NCI-H2227 treated with DMSO at 0.1 percent for 48 hours (cell line): ENCODE data around the gene ZXDC.

Experiments
- DNase-seq: peaks from one replicate; lab custom pipeline; 2025; lab: John Stamatoyannopoulos, UW

ZXDC gene, protein sequence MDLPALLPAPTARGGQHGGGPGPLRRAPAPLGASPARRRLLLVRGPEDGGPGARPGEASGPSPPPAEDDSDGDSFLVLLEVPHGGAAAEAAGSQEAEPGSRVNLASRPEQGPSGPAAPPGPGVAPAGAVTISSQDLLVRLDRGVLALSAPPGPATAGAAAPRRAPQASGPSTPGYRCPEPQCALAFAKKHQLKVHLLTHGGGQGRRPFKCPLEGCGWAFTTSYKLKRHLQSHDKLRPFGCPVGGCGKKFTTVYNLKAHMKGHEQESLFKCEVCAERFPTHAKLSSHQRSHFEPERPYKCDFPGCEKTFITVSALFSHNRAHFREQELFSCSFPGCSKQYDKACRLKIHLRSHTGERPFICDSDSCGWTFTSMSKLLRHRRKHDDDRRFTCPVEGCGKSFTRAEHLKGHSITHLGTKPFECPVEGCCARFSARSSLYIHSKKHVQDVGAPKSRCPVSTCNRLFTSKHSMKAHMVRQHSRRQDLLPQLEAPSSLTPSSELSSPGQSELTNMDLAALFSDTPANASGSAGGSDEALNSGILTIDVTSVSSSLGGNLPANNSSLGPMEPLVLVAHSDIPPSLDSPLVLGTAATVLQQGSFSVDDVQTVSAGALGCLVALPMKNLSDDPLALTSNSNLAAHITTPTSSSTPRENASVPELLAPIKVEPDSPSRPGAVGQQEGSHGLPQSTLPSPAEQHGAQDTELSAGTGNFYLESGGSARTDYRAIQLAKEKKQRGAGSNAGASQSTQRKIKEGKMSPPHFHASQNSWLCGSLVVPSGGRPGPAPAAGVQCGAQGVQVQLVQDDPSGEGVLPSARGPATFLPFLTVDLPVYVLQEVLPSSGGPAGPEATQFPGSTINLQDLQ

DNA sequence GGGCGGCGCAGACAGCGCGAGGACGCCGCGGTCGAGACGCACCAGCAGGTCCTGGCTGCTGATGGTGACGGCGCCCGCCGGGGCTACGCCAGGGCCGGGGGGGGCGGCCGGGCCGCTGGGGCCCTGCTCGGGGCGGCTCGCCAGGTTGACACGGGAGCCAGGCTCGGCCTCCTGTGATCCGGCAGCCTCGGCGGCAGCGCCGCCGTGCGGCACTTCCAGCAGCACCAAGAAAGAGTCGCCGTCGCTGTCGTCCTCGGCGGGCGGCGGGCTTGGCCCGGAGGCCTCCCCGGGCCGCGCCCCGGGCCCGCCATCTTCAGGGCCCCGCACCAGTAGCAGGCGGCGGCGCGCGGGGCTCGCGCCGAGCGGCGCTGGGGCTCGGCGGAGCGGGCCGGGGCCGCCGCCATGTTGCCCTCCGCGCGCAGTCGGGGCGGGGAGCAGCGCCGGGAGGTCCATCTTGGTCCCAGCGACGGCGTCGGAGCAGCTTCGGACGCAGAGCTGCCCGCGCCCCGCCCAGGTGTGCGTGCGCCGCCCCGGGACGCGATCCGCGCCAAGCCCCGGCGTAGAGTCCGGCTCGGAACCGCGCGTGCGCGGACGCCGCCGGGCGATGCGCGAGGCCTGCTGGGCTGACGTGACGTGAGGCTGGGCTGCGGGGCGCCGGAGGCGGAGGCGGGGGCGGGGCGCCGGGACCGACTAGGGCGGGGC is at the start of gene ZXDC:
Gene ZXDC, minus strand, starts transcription at position 479 of the 702 bp plus-strand sequence. Its CDS starts 26 bp downstream, at position 453.
- peak; percentile 80 for DNase-seq

DNA sequence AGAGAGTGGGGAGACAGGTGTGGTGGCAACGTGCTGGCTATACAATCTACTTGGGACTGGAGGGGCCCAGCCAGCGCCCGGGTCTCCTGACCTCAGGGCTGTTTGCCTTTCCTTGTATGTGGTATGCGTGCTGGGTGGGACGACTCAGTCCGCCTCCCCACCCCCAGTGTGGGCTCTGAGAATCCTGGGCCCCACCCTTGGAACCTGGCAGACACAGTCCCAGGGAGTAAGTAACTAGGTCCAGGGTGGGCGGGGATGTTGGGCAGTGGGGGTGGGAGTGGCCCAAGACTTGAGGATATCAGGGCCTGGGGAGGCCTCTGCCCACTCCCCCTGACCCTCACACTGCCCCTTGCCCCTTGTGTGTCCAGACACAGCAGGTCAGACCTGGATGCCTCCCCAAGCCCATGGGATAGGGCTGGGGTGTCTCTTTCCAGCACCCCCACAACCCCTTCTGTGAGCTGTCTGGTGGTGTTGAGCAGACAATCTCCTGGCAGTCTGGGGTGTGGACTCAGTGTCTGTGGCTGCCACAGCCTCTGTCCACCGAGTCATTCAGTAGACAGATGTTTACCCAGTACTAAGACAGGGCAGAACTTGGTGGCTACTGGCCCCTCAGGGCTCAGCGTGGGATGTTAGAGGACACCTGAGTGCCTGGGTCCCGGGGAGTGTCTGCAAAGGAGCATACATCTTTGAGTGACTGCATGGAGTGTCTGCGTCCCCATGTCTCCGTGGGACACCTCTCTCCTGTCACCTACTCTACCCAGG is 49.6 kb upstream of the ZXDC start:
- no peak for DNase-seq

DNA sequence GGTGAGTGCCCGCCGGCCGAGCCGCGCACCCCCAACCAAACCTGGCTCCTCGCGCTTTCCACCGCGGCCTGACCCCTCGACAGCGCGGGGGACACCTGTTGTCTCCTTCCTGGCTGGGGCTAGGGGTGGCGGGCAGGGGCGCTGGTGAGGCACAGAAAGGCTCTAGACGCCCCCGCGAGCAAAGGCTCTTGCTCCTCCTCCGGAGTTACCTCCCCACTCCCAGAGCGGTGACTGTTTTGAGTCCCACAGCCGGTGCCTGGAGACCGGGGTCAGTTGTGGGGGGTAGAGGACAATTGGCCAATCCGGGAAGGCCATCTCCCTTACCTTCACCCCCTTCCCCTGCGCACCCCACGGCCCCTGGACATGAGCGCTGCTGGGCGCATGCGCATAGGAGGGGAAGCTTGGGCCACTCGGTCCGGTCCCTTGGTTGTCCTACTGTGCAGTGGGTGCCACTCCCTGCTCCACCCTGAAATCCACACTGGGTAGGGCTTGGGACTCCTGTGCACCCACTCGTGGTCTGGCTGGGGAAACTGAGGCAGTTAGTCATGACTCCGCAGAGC is 48.8 kb upstream of the ZXDC start:
- DNase-seq = peak; percentile 18

DNA sequence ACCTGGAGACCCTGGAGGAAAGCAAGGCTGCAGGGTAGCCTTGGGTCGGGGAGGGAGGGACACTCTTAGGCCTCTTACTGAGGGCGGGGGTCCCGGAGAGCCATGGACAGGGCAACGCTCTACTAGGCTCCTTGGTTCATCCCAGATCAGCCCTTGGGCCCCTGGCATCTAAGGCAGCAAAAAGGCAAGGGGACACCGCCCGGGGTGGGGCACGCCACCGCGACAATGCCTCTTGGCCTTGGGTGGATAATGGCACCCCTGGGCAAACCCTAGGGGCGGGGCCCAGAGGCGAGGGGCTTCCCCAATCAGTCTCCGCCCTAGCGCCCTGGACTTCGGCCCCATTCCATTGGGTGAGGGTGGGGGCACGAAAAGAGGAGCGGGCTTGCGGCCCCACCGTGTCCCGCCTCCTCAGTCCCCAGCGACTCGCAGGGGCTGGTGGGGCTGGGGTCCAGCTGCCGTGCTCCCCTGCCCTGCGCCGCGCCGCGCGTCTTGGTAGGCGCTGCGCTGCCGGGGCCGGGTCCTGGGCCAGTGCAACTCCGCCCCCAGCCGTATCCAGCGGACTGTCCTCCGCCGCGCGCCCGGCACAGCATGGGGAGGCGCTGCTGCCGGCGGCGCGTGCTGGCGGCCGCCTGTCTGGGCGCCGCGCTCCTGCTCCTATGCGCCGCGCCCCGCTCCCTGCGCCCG is 48.2 kb upstream of the ZXDC start, which contains the start of gene CHST13:
Gene CHST13, plus strand, starts transcription at position 411 of the 684 bp plus-strand sequence. Its CDS starts 178 bp downstream, at position 589.
- DNase-seq = peak; percentile 34

DNA sequence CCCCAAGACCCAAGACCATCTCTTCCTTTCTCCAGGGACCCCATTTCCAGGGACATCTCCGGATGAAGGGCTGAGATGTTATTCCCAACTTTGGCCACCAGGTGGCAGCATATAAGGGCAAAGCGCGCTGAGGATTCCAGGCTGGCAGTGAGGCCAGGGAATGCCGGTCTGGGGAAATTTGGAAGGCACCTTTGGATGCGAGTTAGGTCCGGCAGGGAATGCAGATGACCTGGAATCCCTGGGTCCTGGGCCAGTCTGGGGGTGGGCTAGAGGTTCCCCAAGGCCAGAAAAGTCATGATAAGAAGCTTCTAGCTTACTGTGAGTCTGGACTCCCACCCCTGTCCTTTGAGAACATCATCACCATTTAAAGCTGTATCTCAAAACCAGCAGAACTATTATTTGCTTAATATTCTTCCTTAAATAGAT is 46.7 kb upstream of the ZXDC start:
- DNase-seq = peak; percentile 13

DNA sequence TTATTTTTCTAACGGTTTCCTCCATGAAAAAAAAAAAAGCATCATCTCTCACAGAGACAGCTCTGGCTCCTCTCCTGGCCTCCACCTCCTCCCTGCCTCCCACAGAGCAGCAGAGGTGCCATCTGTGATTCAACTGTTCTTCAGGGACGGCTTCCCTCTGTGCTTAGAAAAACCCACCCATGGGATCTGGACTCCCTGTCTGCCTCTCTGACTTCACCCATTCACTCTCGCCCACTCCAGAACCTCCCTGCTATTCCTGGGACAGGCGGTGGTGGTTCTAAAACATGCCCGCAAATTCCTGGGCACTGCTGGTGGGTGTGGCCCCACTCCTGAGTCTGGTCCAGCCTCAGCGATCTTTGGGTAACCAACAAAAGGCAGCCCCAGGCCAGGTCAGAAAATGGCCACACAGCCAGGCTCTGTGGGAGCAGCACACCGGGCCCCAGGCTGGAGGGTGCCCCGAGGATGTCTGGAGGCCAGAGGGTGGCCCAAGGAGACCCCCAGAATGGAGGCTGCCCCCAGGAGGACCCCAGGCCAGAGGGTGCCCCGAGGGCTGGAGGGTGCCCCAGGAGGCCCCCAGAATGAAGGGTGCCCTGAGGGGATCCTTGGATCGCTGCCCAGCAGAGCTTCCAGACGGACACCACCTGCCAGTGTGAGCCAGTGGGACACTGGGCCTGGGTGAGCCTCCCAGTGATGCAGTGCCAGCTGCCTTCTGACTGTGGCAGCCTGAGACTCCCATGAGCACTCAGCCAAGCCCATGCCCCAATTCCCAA is 45.6 kb upstream of the ZXDC start:
- no peak for DNase-seq

DNA sequence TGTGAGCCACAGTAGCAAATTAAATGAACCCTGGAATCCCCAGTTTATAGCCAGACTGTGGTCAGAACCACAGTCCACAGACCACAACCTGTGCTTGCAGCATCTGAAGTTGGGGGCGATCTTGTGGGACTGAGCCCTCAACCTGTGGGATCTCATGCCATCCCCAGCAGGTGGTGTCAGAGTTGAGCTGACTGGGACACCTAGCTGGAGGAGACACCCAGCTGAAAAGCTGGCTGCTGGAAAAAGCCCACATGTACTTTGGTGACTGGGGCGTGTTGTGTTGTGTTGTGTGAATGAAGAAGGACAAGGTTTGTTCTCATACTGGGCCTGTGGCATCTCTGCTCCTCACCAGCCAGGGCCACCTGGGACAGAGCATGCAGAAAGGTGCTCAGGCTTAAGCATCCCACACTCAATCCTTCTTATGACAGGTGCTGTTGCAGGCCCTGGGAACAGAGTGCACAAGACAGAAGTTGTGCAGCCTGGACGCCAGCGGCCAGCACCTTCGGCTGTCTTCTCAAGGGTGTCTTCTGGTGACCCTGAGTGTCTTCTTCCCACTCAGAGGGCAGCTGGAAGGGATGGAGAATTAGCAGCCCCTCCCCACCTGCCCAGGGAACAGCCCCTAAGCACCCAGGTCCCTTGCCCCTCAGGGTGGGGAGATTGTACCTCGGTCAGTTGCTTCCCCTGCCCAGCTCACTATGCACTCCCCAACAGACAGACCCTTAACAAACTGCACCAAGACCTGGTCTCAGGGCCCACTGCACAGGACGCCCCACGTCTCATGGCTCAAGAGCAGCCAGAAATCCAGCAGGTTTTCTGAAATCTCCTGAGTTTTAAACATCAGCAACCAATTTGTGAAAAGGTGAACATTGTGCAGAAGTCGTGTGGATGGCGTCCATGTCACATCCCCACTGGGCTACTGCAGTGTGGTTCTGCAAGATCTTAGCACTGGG is 44.1 kb upstream of the ZXDC start:
- no peak for DNase-seq

DNA sequence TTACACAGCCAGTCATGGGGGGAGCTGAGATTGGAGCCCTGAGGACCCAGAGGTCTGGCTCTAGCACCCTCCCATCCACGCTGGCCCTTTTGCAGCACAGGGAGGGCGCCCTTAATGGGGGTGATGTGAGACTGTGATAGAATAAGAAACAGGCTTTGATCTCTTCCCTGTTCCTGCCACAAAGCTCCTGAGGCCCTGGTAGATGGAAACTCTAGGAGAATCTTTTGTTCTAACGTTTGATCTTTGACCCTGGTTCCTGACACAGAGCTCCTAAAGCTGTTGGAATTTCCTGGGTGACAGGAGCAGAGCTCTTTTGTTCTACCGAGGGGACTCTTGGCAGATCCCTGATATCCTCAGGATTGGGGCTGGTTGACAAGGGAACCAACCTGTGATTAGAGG is 43.1 kb upstream of the ZXDC start:
- no peak for DNase-seq

DNA sequence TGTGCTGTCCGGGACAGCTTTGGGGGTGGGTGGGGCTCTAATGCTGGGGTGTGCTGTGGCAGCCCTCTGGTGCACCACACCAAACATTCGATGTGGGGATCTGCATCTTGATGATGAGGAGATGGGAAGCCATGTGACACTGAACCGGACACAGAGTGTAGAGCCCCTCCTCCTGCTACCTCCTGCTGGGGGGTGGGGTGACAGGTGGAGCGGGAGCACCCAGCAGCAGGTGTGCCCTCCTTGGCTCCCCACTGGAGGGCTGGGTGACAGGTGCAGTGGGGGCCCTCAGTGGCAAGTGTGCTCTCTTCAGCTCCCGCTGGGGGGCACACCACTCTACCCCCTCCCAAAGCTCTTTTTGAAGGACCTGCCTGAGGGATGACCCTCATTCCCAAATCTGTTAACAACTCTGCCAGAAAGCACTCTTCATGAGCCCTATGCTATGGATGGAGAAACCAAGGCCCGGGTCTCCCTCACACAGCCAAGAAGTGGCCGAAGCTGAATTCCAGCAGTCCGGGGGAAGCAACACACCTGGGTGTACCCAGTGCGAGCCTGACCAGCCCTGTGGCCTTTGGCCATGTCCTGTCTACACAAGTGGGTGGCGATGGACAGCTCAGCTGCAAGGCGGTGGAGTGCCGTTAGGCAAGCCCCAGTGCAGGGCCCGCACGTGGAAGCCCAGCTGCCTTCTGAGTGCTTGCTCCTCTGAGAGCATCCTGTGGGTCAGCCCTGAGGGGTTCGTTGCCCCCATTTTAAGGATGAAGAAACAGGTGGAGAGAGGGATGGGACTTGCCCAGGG is 42.5 kb upstream of the ZXDC start:
- DNase-seq = no peak

DNA sequence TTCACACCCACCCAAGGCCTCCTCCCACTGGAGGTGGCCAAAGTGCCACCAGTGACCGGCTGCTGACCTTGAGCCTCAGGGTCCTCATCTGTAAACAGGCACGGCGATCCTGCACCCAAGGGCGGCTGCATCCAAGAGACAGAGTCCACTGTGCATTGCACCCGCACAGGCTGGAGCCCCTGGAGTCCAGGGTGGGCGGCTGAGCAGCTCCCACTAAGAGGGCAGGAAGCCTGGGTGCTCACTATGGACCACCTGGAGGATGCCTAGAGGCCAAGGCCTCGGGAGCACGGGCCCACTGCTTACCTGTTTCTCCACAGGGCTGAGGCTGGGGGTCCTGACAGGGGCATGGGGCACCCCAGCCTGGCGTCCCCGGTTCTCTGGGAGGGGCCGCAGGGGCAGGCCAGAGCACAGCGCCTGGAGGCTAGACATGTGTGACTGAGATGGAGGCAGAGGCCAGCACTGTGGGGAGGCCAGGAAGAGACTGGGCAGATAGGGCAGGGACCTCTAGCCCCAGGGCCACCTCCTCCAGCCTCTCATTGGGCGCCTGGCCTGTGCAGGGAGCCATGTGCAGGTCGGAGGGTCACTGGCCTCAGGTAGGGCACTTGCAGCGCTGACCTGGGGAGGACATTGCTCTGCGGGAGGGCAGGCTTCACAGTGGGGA is 41.7 kb upstream of the ZXDC start, which contains the start of gene UROC1:
Gene UROC1, minus strand, starts transcription at position 483 of the 661 bp plus-strand sequence. Its CDS starts 54 bp downstream, at position 429.
- DNase-seq = no peak

DNA sequence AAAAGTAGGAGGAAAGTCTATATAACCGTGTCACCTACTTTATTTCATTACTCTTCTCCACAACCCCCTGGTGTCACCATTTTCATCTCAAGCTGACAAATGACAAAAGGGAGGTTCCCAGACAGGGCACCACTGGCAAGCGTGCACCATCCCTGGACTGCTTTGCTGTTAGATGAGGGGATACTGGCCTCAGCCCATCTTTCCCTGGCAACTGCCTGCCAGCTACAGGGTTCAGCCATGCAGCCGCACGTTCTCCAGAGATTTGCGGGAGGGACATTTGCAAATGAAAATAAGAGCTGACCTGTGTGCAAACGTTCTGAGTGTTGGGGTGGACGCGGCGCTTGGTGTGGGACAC is 41.2 kb upstream of the ZXDC start:
- DNase-seq = no peak

DNA sequence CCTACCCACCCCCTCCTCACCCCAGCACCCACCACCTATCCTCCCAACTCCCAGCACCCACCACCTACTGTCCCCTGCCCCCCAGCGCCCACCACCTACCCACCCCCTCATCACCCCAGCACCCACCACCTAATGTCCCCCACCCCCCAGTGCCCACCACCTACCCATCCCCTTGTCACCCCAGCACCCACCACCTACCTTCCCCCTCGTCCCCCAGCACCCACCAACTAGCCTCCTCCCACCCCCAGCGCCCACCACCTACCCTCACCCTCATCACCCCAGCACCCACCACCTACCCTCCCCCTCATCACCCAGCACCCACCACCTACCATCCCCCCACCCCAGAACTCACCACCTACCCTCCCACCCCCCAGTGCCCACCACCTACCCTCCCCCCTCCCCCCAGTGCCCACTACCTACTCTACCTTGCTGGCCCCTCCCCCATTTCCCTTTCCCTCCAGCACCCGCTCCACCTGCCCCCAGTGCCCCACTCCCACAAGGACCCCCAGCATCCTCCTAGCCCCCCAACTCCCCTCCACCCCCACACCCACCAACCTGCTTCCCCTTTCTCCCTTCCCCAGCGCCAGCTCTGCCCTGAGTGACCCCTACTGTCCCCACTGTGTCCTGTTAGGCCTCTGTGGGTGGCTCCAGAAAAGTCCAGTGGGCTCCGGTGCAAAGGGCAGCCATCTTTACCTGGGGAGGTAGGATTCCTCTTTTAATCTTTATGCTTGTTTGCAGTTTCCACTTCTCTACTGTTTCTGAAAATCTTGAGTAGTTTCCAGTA is 40.7 kb upstream of the ZXDC start:
- DNase-seq = no peak

DNA sequence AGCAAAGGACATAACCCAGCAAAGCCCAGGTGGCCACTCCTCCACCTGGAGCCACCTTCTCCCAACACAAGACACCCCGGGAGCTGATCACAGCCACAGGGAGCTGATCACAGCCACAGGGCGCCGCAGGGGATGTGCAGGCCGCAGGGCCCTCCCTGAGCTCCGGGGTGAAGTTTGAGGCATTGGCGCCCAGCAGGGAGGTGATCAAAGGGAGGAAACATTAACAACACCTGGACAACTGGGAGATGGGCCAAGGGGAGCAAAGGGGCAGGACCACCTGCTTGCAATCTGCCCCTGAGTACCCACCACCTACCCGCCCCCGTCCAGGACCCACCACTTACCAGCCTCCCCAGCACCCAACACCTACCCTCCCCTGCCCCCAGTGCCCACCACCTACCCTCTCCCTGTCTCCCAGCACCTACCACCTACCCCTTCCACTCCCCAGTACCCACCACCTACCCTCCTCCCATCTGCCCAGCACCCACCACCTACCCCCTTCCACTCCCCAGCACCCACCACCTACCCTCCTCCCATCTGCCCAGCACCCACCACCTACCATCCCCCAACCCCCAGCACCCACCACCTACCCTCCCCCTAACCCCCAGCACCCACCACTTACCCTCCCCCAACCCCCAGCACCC is 39.5 kb upstream of the ZXDC start:
- no peak for DNase-seq

DNA sequence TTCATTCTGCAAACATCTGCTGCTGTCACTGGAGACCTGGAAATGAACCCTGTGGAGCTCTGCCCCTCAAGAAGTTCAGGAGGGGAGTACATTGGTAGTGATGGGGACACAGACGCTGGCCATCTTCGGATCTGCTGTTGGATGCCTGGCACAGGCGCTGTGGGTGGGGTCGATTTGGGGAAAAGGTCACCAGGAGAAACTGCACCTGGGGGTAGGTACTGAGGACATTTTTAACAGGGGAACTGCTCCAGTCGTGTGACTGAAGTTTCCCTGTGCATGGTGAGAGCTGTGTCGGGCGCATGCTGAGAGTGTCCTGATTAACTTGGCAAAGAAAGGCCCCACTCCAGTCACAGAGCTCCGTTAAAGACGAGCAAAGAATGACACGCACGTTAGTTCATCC is 38.5 kb upstream of the ZXDC start:
- DNase-seq = no peak

DNA sequence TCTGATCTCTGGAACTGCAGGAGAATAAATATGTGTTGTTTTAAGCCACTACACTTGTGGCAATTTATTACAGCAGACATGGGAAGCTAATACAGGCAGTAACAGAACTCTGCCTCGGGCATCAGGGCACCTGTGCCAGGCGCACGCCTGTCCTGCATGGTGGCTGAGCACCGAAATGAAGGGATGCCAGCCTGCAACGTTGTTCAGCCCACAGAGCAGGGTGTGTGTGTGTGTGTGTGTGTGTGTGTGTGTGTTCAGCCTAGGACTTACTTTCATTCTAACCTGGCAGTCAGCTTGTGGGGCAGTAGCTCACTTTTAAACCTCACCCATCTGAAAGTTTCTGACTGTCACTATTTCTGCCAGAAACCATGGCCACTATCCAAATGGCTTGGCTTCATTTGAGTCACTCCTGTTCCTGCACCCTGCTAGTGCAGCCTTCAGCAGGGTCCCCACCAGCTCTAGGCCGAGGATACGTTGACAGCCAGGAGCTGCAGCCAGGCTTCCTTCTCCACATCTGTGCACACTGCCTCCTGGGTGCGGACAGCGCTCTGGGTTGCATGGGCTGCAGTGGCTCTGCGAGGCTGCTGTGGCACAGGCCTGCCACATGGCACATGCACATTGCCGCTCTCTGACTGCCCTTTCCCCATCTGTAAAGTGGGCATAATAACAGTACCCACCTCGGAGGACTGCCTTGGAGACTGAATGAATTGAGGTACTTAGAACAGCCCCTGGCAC is 37.4 kb upstream of the ZXDC start:
- no peak for DNase-seq
